ENCODE measurements around the gene ALKBH7. TPM values are rescaled to one million over a fixed set of nuclear protein-coding genes. Genes with fewer than 3 reads are reported as not detected.

The ALKBH7 gene
- total and polyA plus RNA-seq, 2 experiments from 2014 or later = 48.5 to 79.8 TPM

DNA sequence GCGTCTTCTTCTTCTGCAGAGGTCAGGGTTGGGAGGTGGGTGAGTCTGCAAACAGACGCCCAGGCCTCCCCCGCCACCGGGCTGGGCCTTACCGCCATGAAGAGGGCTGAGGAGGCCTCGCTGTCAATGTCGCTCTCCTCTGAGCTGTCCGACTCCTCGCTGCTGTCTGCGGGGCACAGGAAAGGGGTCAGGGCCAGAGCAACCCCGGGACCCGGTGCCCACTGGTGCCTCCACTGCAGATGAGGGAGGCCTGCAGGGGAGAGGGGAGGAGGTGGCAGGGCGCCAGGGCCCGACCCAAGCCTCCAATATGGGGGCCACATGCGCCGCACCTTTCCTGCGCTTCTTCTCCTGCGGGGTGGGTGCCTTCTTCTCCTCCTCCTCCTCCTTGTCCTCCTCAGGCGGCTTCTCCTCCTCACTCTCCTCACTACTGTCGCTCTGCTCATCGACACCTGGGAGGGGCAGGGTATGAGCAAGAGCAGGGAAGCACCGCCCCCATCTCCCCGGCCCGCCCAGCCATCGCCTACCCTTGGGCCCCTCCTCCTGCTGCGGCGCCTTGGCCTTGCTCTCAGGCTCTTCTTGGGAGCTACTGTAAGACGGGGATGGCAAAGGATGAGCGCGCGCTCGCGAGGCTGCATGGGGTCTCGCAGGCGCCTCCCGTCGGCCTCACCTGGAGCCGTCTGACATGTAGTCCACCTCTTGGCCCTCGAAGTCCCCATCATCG, 8.6 kb downstream of the ALKBH7 start:
- Histone ChIP-seq H3K4me1 (ENCODE audit: insufficient read depth) (peaks cover 5% of the 10 kb centered on the region; the same call in 1 of the 2 replicates), H3K4me2 (ENCODE audit: unreplicated experiment) (no peak overlapping the region), H3K36me3 (ENCODE audit: low read depth) (peaks cover 16% of the 10 kb centered on the region; the same call in 1 of the 2 replicates), H3K4me3 (no peak overlapping the region), H3K9ac (no peak overlapping the region), H3K27ac (no peak overlapping the region), H3F3A (ENCODE audit: insufficient read depth) (peaks cover 23% of the 10 kb centered on the region; the same call in 1 of the 2 replicates), H4K20me1 (ENCODE audit: insufficient read depth) (no peaks in the 10 kb centered on the region), H3K9me2 (ENCODE audit: insufficient read depth) (no peaks in the 10 kb centered on the region), H3K79me2 (ENCODE audit: insufficient read depth) (no peaks in the 10 kb centered on the region), H2AFZ (no peak overlapping the region), H3K9me3 (ENCODE audit: low read depth) (no peaks in the 10 kb centered on the region), H3K27me3 (replicated peaks; ENCODE audit: insufficient read depth) (no peaks in the 10 kb centered on the region)
- no peak for DNase-seq
- in situ Hi-C loops (cut with MboI) = no loop called here
- 98% methylated on average over 36 to 40 of the region's 40 CpGs for WGBS, 2 experiments (ENCODE audit: low coverage in 1 of 2, low lambda C conversion rate in 2 of 2, missing lambda C conversion rate in 2 of 2)
- TF ChIP-seq EZH2phosphoT487 (IDR thresholded peaks at IDR 0.05; ENCODE audit: insufficient read depth, low read depth) = no peak

GRCh38 chr19:6383188-6383587, 10.6 kb downstream of the ALKBH7 start:
- peaks cover 16% of the 10 kb centered on the region for H3K36me3 ChIP-seq (ENCODE audit: low read depth)
- no peaks in the 10 kb centered on the region for H4K20me1 ChIP-seq (ENCODE audit: insufficient read depth)
- no peak overlapping the region for H3K4me2 ChIP-seq (ENCODE audit: unreplicated experiment)
- TF ChIP-seq EZH2phosphoT487 (IDR thresholded peaks at IDR 0.05; ENCODE audit: insufficient read depth, low read depth) = no peak
- TF ChIP-seq EZH2 (IDR thresholded peaks at IDR 0.05; ENCODE audit: insufficient read depth, poor library complexity, severe bottlenecking) = no peak
- H3K79me2 ChIP-seq (ENCODE audit: insufficient read depth) = peaks cover 8% of the 10 kb centered on the region; the same call in 1 of the 2 replicates
- no peaks in the 10 kb centered on the region for H3K4me1 ChIP-seq (ENCODE audit: insufficient read depth)
- H2AFZ ChIP-seq = no peak overlapping the region
- no peak for DNase-seq
- H3K9me2 ChIP-seq (ENCODE audit: insufficient read depth) = no peaks in the 10 kb centered on the region
- H3K27me3 ChIP-seq (replicated peaks; ENCODE audit: insufficient read depth) = no peaks in the 10 kb centered on the region
- H3K4me3 ChIP-seq = no peak overlapping the region
- no peak overlapping the region for H3K9ac ChIP-seq
- in situ Hi-C loops (cut with MboI) = no loop called here
- H3K9me3 ChIP-seq (ENCODE audit: low read depth) = no peaks in the 10 kb centered on the region
- no peak overlapping the region for H3K27ac ChIP-seq
- H3F3A ChIP-seq (ENCODE audit: insufficient read depth) = peaks cover 10% of the 10 kb centered on the region; the same call in 1 of the 2 replicates
- 95 to 99% methylated on average over 19 of the region's 19 CpGs for WGBS, 2 experiments (ENCODE audit: low coverage in 1 of 2, low lambda C conversion rate in 2 of 2, missing lambda C conversion rate in 2 of 2)

GRCh38 chr19:6384381-6384780, 11.8 kb downstream of the ALKBH7 start:
- Histone ChIP-seq H3K9ac (no peak overlapping the region), H3K27me3 (replicated peaks; ENCODE audit: insufficient read depth) (no peaks in the 10 kb centered on the region), H3K79me2 (ENCODE audit: insufficient read depth) (peaks cover 17% of the 10 kb centered on the region; the same call in 1 of the 2 replicates), H3K27ac (no peak overlapping the region), H3K9me2 (ENCODE audit: insufficient read depth) (no peaks in the 10 kb centered on the region), H2AFZ (no peak overlapping the region), H3F3A (ENCODE audit: insufficient read depth) (no peaks in the 10 kb centered on the region), H3K4me3 (no peak overlapping the region), H4K20me1 (ENCODE audit: insufficient read depth) (no peaks in the 10 kb centered on the region), H3K4me1 (ENCODE audit: insufficient read depth) (no peaks in the 10 kb centered on the region), H3K9me3 (ENCODE audit: low read depth) (no peaks in the 10 kb centered on the region), H3K4me2 (ENCODE audit: unreplicated experiment) (no peak overlapping the region), H3K36me3 (ENCODE audit: low read depth) (peaks cover 24% of the 10 kb centered on the region)
- WGBS, 2 experiments (ENCODE audit: low coverage in 1 of 2, low lambda C conversion rate in 2 of 2, missing lambda C conversion rate in 2 of 2) = 86 to 88% methylated on average over 4 of the region's 4 CpGs
- in situ Hi-C loops (cut with MboI) = no loop called here
- DNase-seq = no peak
- no peak for TF ChIP-seq EZH2 (IDR thresholded peaks at IDR 0.05; ENCODE audit: insufficient read depth, poor library complexity, severe bottlenecking)
- TF ChIP-seq EZH2phosphoT487 (IDR thresholded peaks at IDR 0.05; ENCODE audit: insufficient read depth, low read depth) = no peak

DNA sequence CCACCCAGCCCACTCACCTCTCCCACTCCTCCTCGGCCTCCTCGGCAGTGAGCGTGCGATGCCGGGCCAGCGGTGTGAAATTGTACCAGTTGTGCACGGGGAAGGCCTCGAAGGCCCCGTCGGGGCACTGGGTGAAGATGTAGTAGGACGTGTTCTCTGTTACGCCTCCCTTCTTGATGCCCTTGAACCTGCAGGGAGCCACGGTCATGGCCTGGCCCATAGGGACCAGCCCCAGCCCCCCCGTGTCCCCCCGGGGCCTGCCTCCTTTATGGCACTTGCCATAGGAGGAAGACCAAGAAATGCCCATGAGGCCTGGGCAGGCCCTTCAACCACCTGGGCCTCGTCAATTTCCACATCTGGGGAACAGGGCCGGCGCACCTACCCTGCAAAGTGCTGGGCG, 14.8 kb downstream of the ALKBH7 start:
- Histone ChIP-seq H3K36me3 (ENCODE audit: low read depth) (peaks cover 20% of the 10 kb centered on the region), H3K27ac (no peak overlapping the region), H3K27me3 (replicated peaks; ENCODE audit: insufficient read depth) (no peaks in the 10 kb centered on the region), H3K4me1 (ENCODE audit: insufficient read depth) (0 out of 2 replicates have a peak, but pooled peaks cover 4% of the 10 kb centered on the region), H3K9me3 (ENCODE audit: low read depth) (no peaks in the 10 kb centered on the region), H4K20me1 (ENCODE audit: insufficient read depth) (no peaks in the 10 kb centered on the region), H3F3A (ENCODE audit: insufficient read depth) (no peaks in the 10 kb centered on the region), H3K4me3 (no peak overlapping the region), H3K4me2 (ENCODE audit: unreplicated experiment) (no peak overlapping the region), H2AFZ (no peak overlapping the region), H3K79me2 (ENCODE audit: insufficient read depth) (peaks cover 47% of the 10 kb centered on the region), H3K9me2 (ENCODE audit: insufficient read depth) (no peaks in the 10 kb centered on the region), H3K9ac (no peak overlapping the region)
- in situ Hi-C loops (cut with MboI) = no loop called here
- DNase-seq = no peak
- 93 to 96% methylated on average over 15 to 19 of the region's 19 CpGs for WGBS, 2 experiments (ENCODE audit: low coverage in 1 of 2, low lambda C conversion rate in 2 of 2, missing lambda C conversion rate in 2 of 2)
- no peak for TF ChIP-seq EZH2 (IDR thresholded peaks at IDR 0.05; ENCODE audit: insufficient read depth, poor library complexity, severe bottlenecking)
- no peak for TF ChIP-seq EZH2phosphoT487 (IDR thresholded peaks at IDR 0.05; ENCODE audit: insufficient read depth, low read depth)
